Lung (tissue), 12 donors: ENCODE data around the gene MYLK2. TPM values are rescaled to one million over a fixed set of nuclear protein-coding genes. Genes with fewer than 3 reads are reported as not detected.
A peak's percentile ranks its signal among the peaks of the same experiment; 100 is the strongest.

Source experiments
- ATAC-seq: fragments of 200-7000 bp; cut with Tn5 transposase; one replicate; pipeline ENCODE4 v1.9.1; 2020; ENCODE audit warnings: moderate number of reproducible peaks; ENCODE audit not compliant: insufficient read depth, low FRiP score
- DNase-seq, 3 donors: peaks; one replicate each; pipeline ENCODE4 v3.0.0-alpha.2; 2013 to 2017
- H3K27ac ChIP-seq, 2 donors: one replicate each; pipeline ENCODE4 v1.5.1; 2013; ENCODE audit warnings: mild to moderate bottlenecking in 2 of 2, moderate library complexity in 2 of 2, control low read depth in 1 of 2, inconsistent platforms in 1 of 2, low read depth in 1 of 2, low read length in 1 of 2
- H3K27me3 ChIP-seq, 3 donors: one replicate each; pipeline ENCODE4 v1.5.1; 2013; ENCODE audit warnings: low read length in 2 of 3; ENCODE audit not compliant: control insufficient read depth in 3 of 3, insufficient read depth in 3 of 3
- H3K36me3 ChIP-seq, 4 donors: one replicate each; pipeline ENCODE4 v1.5.1; 2013; ENCODE audit warnings: low read length in 4 of 4, mild to moderate bottlenecking in 1 of 4, moderate library complexity in 1 of 4; ENCODE audit not compliant: control insufficient read depth in 4 of 4, insufficient read depth in 4 of 4
- H3K4me1 ChIP-seq, 5 donors: one replicate each; pipeline ENCODE4 v1.5.1; 2013; ENCODE audit warnings: low read length in 5 of 5, mild to moderate bottlenecking in 2 of 5, moderate library complexity in 1 of 5; ENCODE audit not compliant: control insufficient read depth in 5 of 5, insufficient read depth in 5 of 5
- H3K4me3 ChIP-seq: one replicate; pipeline ENCODE4 v1.5.1; 2013; ENCODE audit warnings: mild to moderate bottlenecking, control low read depth, moderate library complexity
- H3K9ac ChIP-seq, 2 donors: one replicate each; pipeline ENCODE4 v1.5.1; 2013; ENCODE audit warnings: low read length in 2 of 2, control low read depth in 1 of 2; ENCODE audit not compliant: insufficient read depth in 1 of 2
- H3K9me3 ChIP-seq, 4 donors: one replicate each; pipeline ENCODE4 v1.5.1; 2013; ENCODE audit warnings: low read length in 3 of 4, mild to moderate bottlenecking in 1 of 4, moderate library complexity in 1 of 4; ENCODE audit not compliant: control insufficient read depth in 4 of 4, insufficient read depth in 3 of 4
- CTCF ChIP-seq: IDR thresholded peaks from 2 replicates; pipeline ENCODE4 v1.5.1; 2012; ENCODE audit warnings: mild to moderate bottlenecking; ENCODE audit errors: control extremely low read depth, extremely low read depth
- WGBS, 2 donors: extraction: QIAGEN DNeasy Blood & Tissue Kit; methylation state at CpG; one replicate each; pipeline ENCODE4 v1.1.7; 2013; 5-methylcytosine and 5-hydroxymethylcytosine counted together
- polyA plus RNA-seq, 2 donors: library from polyadenylated mRNA; stranded (reverse); fragments of 200-250 nt; gene quantifications; one replicate each; pipeline ENCODE4 v1.2.1, GENCODE V29; 2013
- total RNA-seq, 2 donors: library from RNA; depleted of rRNA in 1 of 2; stranded (reverse); fragments of >200 nt in 1 of 2; gene quantifications; one replicate each; pipeline ENCODE4 v1.2.1, GENCODE V29; 2014 to 2021
- donor health status: control.
- donor health status: control.
- donor health status: Bipolar disorder and iron deficiency.
- donor health status: healthy.
- donor health status: DM: yes; HTN: yes; CAD: no.

Gene MYLK2
- total and polyA plus RNA-seq, 4 donors: 0.06 to 0.28 (median 0.26) TPM; not detected in 1

- ATAC-seq (no peak), DNase-seq (no peak)
- TF ChIP-seq CTCF: no peak
- Histone ChIP-seq H3K27ac (no peak overlapping the region), H3K9me3 (no peaks in the 10 kb centered on the region), H3K4me3 (no peak overlapping the region), H3K9ac (no peak overlapping the region), H3K36me3 (no peaks in the 10 kb centered on the region), H3K4me1 (peaks cover 0 to 8% (median 5%) of the 10 kb centered on the region in 5 donors), H3K27me3 (no peaks in the 10 kb centered on the region)
- WGBS, 2 donors: 24 to 61% methylated on average over 2 of the region's 2 CpGs
These were observed 56.5 kb downstream of the MYLK2 start for GRCh38 chr20:31875671-31876070.

- TF ChIP-seq CTCF: no peak
- H3K36me3 ChIP-seq: no peaks in the 10 kb centered on the region
These were observed 58.5 kb downstream of the MYLK2 start for GRCh38 chr20:31877684-31878083.

GRCh38 chr20:31879143-31879987 lies 60.2 kb downstream of the MYLK2 start:
- TF ChIP-seq CTCF: no peak
- H3K9me3 ChIP-seq: no peaks in the 10 kb centered on the region
- no peaks in the 10 kb centered on the region for H3K27me3 ChIP-seq
- no peaks in the 10 kb centered on the region for H3K36me3 ChIP-seq
- H3K4me3 ChIP-seq: peak overlapping the region; percentile 34
- ATAC-seq: peak; percentile 97
- WGBS, 2 donors: 5 to 10% methylated on average over 38 to 45 of the region's 45 CpGs
- DNase-seq: peak; percentile 95 to 98 (median 97)
- H3K4me1 ChIP-seq: peaks cover 0 to 3% (median 0%) of the 10 kb centered on the region in 5 donors
- peak overlapping the region in 1 of 2 donors; percentile 88 for H3K27ac ChIP-seq
- H3K9ac ChIP-seq: peak overlapping the region in 1 of 2 donors; percentile 45

More at GRCh38 chr20:31877684-31878083, 58.5 kb downstream of the MYLK2 start:
- Histone ChIP-seq H3K27me3 (no peaks in the 10 kb centered on the region), H3K4me1 (peaks cover 0 to 3% (median 0%) of the 10 kb centered on the region in 5 donors), H3K9ac (no peak overlapping the region), H3K9me3 (no peaks in the 10 kb centered on the region), H3K4me3 (no peak overlapping the region), H3K27ac (no peak overlapping the region)
- DNase-seq (no peak), ATAC-seq (no peak)
